GM15510 (cell line): ENCODE data around the gene KCND3.

ENCODE experiments used
- POLR2A ChIP-seq: IDR thresholded peaks from 3 replicates; pipeline ENCODE4 v1.6.1; 2011; ENCODE audit warnings: borderline replicate concordance; ENCODE audit not compliant: insufficient read length; ENCODE audit errors: extremely low read depth

Gene KCND3

GRCh38 chr1:111739194-111739924 is 250.1 kb downstream of the KCND3 start, which contains the start of gene INKA2:
TSS of gene INKA2 (minus strand) at chr1:111739395. CDS start at chr1:111739242, 153 bp downstream.
- peak; percentile 72 for TF ChIP-seq POLR2A

GRCh38 chr1:111738436-111739193 is 250.9 kb downstream of the KCND3 start:
- peak; percentile 29 for TF ChIP-seq POLR2A

- TF ChIP-seq POLR2A: no peak
Measured at GRCh38 chr1:111738133-111738435, 251.4 kb downstream of the KCND3 start.

GRCh38 chr1:111737216-111738132 is 252.0 kb downstream of the KCND3 start:
- TF ChIP-seq POLR2A: no peak

- TF ChIP-seq POLR2A: no peak
Measured at GRCh38 chr1:111736548-111737215, 252.8 kb downstream of the KCND3 start.

GRCh38 chr1:111735858-111736544 is 253.5 kb downstream of the KCND3 start:
- TF ChIP-seq POLR2A: no peak

- no peak for TF ChIP-seq POLR2A
Measured at GRCh38 chr1:111735321-111735720, 254.1 kb downstream of the KCND3 start.

- TF ChIP-seq POLR2A: no peak
Measured at GRCh38 chr1:111734856-111735255, 254.6 kb downstream of the KCND3 start.

- no peak for TF ChIP-seq POLR2A
Measured at GRCh38 chr1:111734426-111734825, 255.0 kb downstream of the KCND3 start.

GRCh38 chr1:111733992-111734341 is 255.5 kb downstream of the KCND3 start:
- no peak for TF ChIP-seq POLR2A

- no peak for TF ChIP-seq POLR2A
Measured at GRCh38 chr1:111733183-111733991, 256.1 kb downstream of the KCND3 start.

- no peak for TF ChIP-seq POLR2A
Measured at GRCh38 chr1:111732718-111733117, 256.8 kb downstream of the KCND3 start.

- TF ChIP-seq POLR2A: no peak
Measured at GRCh38 chr1:111731956-111732355, 257.5 kb downstream of the KCND3 start.

GRCh38 chr1:111730706-111731105 is 258.8 kb downstream of the KCND3 start:
- TF ChIP-seq POLR2A: no peak
